Osteocyte (in vitro differentiated cells): ENCODE measurements around the gene TMEM132C. TPM values are rescaled to one million over a fixed set of nuclear protein-coding genes. Genes with fewer than 3 reads are reported as not detected.

ENCODE experiments used
- DNase-seq: peaks from one replicate; pipeline ENCODE4 v3.0.0; 2021; ENCODE audit warnings: mixed read lengths; ENCODE audit not compliant: unreplicated experiment; ENCODE audit errors: extremely low spot score
- H3K27ac Mint-ChIP-seq: one replicate; pipeline ENCODE4 v1.8.0; 2021; ENCODE audit warnings: mild to moderate bottlenecking, mixed read lengths; ENCODE audit not compliant: unreplicated experiment
- H3K27me3 Mint-ChIP-seq: one replicate; pipeline ENCODE4 v1.8.0; 2021; ENCODE audit warnings: mixed read lengths; ENCODE audit not compliant: unreplicated experiment
- H3K36me3 Mint-ChIP-seq: one replicate; pipeline ENCODE4 v1.8.0; 2021; ENCODE audit warnings: mixed read lengths; ENCODE audit not compliant: unreplicated experiment
- H3K4me1 Mint-ChIP-seq: one replicate; pipeline ENCODE4 v1.8.0; 2021; ENCODE audit warnings: mixed read lengths; ENCODE audit not compliant: unreplicated experiment
- H3K4me3 Mint-ChIP-seq: one replicate; pipeline ENCODE4 v1.8.0; 2021; ENCODE audit warnings: mild to moderate bottlenecking, moderate library complexity, mixed read lengths; ENCODE audit not compliant: unreplicated experiment
- H3K9me3 Mint-ChIP-seq: one replicate; pipeline ENCODE4 v1.8.0; 2021; ENCODE audit warnings: mixed read lengths; ENCODE audit not compliant: unreplicated experiment
- CTCF ChIP-seq: fragments of 200-600 bp; sonication (generic); IDR thresholded peaks from 2 replicates; pipeline ENCODE4 v1.5.0; 2021; ENCODE audit warnings: antibody characterized with exemption, mild to moderate bottlenecking, moderate library complexity
- total RNA-seq: library from RNA; stranded (reverse); gene quantifications from 2 replicates; pipeline ENCODE4 v1.2.1, GENCODE V29; 2021

The TMEM132C gene
- total RNA-seq, 1 donor from 2014 or later = not detected

GRCh38 chr12:128286970-128287369 is 20.0 kb downstream of the TMEM132C start:
- Mint-ChIP-seq H3K4me1 (no peaks in the 10 kb centered on the region), H3K9me3 (peaks cover 8% of the 10 kb centered on the region), H3K4me3 (no peak overlapping the region), H3K27ac (no peak overlapping the region), H3K27me3 (no peaks in the 10 kb centered on the region), H3K36me3 (no peaks in the 10 kb centered on the region)
- TF ChIP-seq CTCF = no peak
- no peak for DNase-seq

GRCh38 chr12:128288357-128288756 is 21.4 kb downstream of the TMEM132C start:
- Mint-ChIP-seq H3K36me3 (no peaks in the 10 kb centered on the region), H3K4me3 (no peak overlapping the region), H3K4me1 (no peaks in the 10 kb centered on the region), H3K9me3 (peaks cover 6% of the 10 kb centered on the region), H3K27ac (no peak overlapping the region), H3K27me3 (no peaks in the 10 kb centered on the region)
- no peak for DNase-seq
- no peak for TF ChIP-seq CTCF

GRCh38 chr12:128288896-128289295 is 21.9 kb downstream of the TMEM132C start:
- Mint-ChIP-seq H3K4me1 (no peaks in the 10 kb centered on the region), H3K36me3 (no peaks in the 10 kb centered on the region), H3K4me3 (no peak overlapping the region), H3K9me3 (peaks cover 2% of the 10 kb centered on the region), H3K27ac (no peak overlapping the region), H3K27me3 (no peaks in the 10 kb centered on the region)
- no peak for TF ChIP-seq CTCF
- DNase-seq = no peak

GRCh38 chr12:128290938-128291337 is 24.0 kb downstream of the TMEM132C start:
- Mint-ChIP-seq H3K27me3 (no peaks in the 10 kb centered on the region), H3K27ac (no peak overlapping the region), H3K4me1 (no peaks in the 10 kb centered on the region), H3K4me3 (no peak overlapping the region), H3K9me3 (peaks cover 7% of the 10 kb centered on the region), H3K36me3 (no peaks in the 10 kb centered on the region)
- TF ChIP-seq CTCF = no peak
- no peak for DNase-seq

- no peak for DNase-seq
- no peak for TF ChIP-seq CTCF
- H3K27ac Mint-ChIP-seq = no peak overlapping the region
- H3K9me3 Mint-ChIP-seq = peaks cover 33% of the 10 kb centered on the region
- no peak overlapping the region for H3K4me3 Mint-ChIP-seq
- no peaks in the 10 kb centered on the region for H3K36me3 Mint-ChIP-seq
- H3K4me1 Mint-ChIP-seq = no peaks in the 10 kb centered on the region
- H3K27me3 Mint-ChIP-seq = no peaks in the 10 kb centered on the region
Observed at GRCh38 chr12:128298091-128298748, 31.2 kb downstream of the TMEM132C start.
